ENCODE data around the gene KLC4. TPM values are rescaled to one million over a fixed set of nuclear protein-coding genes. Genes with fewer than 3 reads are reported as not detected.

Gene KLC4
- polyA plus RNA-seq, 2 of the 4 experiments (the other 2 are of a cell fraction) = 8.4 to 9.9 TPM

DNA sequence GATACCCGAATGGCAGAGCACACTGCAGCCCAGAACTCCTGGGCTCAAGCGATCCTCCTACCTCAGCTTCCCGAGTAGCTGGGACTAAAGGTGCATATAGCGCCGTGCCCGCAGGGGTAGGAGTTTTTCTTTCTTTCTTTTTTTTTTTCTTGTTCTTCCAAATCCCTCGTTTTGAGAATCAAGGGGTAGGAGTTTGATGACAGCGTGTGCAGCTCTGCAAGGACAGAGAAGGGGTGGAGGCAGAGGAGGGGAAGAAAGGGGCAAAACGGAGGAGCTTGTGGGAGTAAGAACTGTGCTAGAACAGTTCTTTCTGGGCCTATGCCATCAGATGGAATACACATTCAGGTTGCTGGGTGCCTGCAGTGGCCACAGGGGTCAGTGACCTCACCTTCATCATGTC is 22.7 kb upstream of the KLC4 start:
- ATAC-seq (no peak), DNase-seq (ENCODE audit: low read depth in 1 of 2, low spot score in 1 of 2) (no peak), FAIRE-seq (no peak)
- ChIA-PET POLR2A (no interaction called here), CTCF (interaction anchor here (2.2 kb wide), 1 partner anchor 107 kb away, joined by 8 read pairs; no protein-coding TSS in a partner anchor)
- H3K9me3 ChIP-seq = no peaks in the 10 kb centered on the region
- no peak overlapping the region for H3K27ac ChIP-seq
- H3K4me2 ChIP-seq = no peak overlapping the region
- no peak overlapping the region for H3K4me3 ChIP-seq
- TF ChIP-seq ZSCAN20 (CRISPR knock-in tag; IDR thresholded peaks at IDR 0.05) (no peak), ZFP36 (IDR thresholded peaks at IDR 0.05; ENCODE audit: borderline replicate concordance, partially characterized antibody) (no peak), SMC3 (IDR thresholded peaks at IDR 0.05) (no peak), NFE2L2 (conservative IDR thresholded peaks at IDR 0.05; ENCODE audit: low read length) (no peak), ELK1 (IDR thresholded peaks at IDR 0.05; ENCODE audit: low read depth, low read length) (no peak)
- TF ChIP-seq, protein P1, sequence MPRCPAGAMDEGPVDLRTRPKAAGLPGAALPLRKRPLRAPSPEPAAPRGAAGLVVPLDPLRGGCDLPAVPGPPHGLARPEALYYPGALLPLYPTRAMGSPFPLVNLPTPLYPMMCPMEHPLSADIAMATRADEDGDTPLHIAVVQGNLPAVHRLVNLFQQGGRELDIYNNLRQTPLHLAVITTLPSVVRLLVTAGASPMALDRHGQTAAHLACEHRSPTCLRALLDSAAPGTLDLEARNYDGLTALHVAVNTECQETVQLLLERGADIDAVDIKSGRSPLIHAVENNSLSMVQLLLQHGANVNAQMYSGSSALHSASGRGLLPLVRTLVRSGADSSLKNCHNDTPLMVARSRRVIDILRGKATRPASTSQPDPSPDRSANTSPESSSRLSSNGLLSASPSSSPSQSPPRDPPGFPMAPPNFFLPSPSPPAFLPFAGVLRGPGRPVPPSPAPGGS (IDR thresholded peaks at IDR 0.05) = no peak
- H3K4me1 ChIP-seq = no peaks in the 10 kb centered on the region
- 93% methylated on average over 9 of the region's 9 CpGs for WGBS (ENCODE audit: missing lambda C conversion rate)

DNA sequence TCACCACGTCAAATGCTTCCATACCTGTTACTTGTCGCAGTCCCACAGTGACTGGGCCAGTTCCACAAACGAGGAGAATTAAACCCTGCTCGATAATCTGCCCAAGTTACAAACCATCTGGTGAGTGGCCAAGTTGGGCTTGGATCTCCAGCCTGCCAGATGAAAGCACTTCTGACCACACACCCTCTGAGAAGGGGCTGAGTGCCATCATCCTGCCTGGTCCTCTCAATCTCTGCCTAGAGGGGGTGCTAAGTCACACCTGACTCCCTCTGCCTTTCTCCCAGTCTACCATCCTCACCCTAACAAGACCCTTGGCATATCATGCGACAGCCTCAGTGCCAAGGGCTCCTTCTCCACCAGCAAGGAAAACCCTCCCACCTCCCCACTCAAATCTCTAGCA is 22.2 kb upstream of the KLC4 start:
- Histone ChIP-seq H3K4me2 (no peak overlapping the region), H3K4me1 (no peaks in the 10 kb centered on the region), H3K4me3 (no peak overlapping the region), H3K9me3 (no peaks in the 10 kb centered on the region), H3K27ac (no peak overlapping the region)
- POLR2A ChIA-PET = no interaction called here
- WGBS (ENCODE audit: missing lambda C conversion rate) = 84% methylated on average over 5 of the region's 5 CpGs
- DNase-seq (ENCODE audit: low read depth in 1 of 2, low spot score in 1 of 2) (no peak), ATAC-seq (no peak), FAIRE-seq (no peak)
- CTCF ChIA-PET = interaction anchor here (1.5 to 2.2 kb wide), 2 partner anchors 106 kb away, joined by 3 to 8 read pairs; no protein-coding TSS in a partner anchor
- no peak for TF ChIP-seq RARB (CRISPR knock-in tag; IDR thresholded peaks at IDR 0.05)
- no peak for TF ChIP-seq RNF2 (IDR thresholded peaks at IDR 0.05; ENCODE audit: borderline replicate concordance, low read depth)
- no peak for TF ChIP-seq JUNB (IDR thresholded peaks at IDR 0.05)
- TF ChIP-seq JUN (IDR thresholded peaks at IDR 0.05) = no peak
- TF ChIP-seq HOXB13 (CRISPR knock-in tag; IDR thresholded peaks at IDR 0.05; ENCODE audit: low read depth) = no peak
- no peak for TF ChIP-seq FOSL2 (IDR thresholded peaks at IDR 0.05)
- no peak for TF ChIP-seq FOSL2 (CRISPR knock-in tag; IDR thresholded peaks at IDR 0.05)
- TF ChIP-seq FOSB (CRISPR knock-in tag; IDR thresholded peaks at IDR 0.05) = no peak
- no peak for TF ChIP-seq RFX5 (IDR thresholded peaks at IDR 0.05)
- no peak for TF ChIP-seq NR3C1 (IDR thresholded peaks at IDR 0.05)
- no peak for TF ChIP-seq ZC3H11A (IDR thresholded peaks at IDR 0.05)
- no peak for TF ChIP-seq ZNF302 (CRISPR knock-in tag; IDR thresholded peaks at IDR 0.05)
- no peak for TF ChIP-seq SMC3 (IDR thresholded peaks at IDR 0.05)
- TF ChIP-seq, protein P1 (IDR thresholded peaks at IDR 0.05) = no peak
- TF ChIP-seq NFE2L2 (conservative IDR thresholded peaks at IDR 0.05; ENCODE audit: low read length) = no peak
- TF ChIP-seq, protein P2, sequence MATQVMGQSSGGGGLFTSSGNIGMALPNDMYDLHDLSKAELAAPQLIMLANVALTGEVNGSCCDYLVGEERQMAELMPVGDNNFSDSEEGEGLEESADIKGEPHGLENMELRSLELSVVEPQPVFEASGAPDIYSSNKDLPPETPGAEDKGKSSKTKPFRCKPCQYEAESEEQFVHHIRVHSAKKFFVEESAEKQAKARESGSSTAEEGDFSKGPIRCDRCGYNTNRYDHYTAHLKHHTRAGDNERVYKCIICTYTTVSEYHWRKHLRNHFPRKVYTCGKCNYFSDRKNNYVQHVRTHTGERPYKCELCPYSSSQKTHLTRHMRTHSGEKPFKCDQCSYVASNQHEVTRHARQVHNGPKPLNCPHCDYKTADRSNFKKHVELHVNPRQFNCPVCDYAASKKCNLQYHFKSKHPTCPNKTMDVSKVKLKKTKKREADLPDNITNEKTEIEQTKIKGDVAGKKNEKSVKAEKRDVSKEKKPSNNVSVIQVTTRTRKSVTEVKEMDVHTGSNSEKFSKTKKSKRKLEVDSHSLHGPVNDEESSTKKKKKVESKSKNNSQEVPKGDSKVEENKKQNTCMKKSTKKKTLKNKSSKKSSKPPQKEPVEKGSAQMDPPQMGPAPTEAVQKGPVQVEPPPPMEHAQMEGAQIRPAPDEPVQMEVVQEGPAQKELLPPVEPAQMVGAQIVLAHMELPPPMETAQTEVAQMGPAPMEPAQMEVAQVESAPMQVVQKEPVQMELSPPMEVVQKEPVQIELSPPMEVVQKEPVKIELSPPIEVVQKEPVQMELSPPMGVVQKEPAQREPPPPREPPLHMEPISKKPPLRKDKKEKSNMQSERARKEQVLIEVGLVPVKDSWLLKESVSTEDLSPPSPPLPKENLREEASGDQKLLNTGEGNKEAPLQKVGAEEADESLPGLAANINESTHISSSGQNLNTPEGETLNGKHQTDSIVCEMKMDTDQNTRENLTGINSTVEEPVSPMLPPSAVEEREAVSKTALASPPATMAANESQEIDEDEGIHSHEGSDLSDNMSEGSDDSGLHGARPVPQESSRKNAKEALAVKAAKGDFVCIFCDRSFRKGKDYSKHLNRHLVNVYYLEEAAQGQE (IDR thresholded peaks at IDR 0.05) = no peak
- TF ChIP-seq PBX3 (IDR thresholded peaks at IDR 0.05) = no peak
- TF ChIP-seq POLR2AphosphoS2 (conservative IDR thresholded peaks at IDR 0.05; ENCODE audit: low read length) = no peak

Measured in A549 (cell line).